Gastrocnemius medialis (tissue), 4 donors: Measurements from ENCODE around the gene TINAGL1. TPM values are rescaled to one million over a fixed set of nuclear protein-coding genes. Genes with fewer than 3 reads are reported as not detected.

Experiments used
- ATAC-seq, 2 donors: fragments of 150-250 bp; one replicate each; pipeline ENCODE4 v1.9.1; 2016
- DNase-seq, 2 donors: peaks; one replicate each; pipeline ENCODE4 v3.0.0-alpha.2; 2019
- H3K27ac ChIP-seq, 4 donors: fragments of 200-600 bp; sonication (generic); 1 replicate in 1 of 4; 2 replicates in 3 of 4; pipeline ENCODE4 v1.5.1; 2016 to 2018; ENCODE audit warnings: mild to moderate bottlenecking in 2 of 4, moderate library complexity in 1 of 4
- H3K27me3 ChIP-seq, 3 donors: fragments of 200-600 bp; sonication (generic) in 2 of 3; 1 replicate in 1 of 3; 2 replicates in 2 of 3; pipeline versions ENCODE4 v1.5.1 to v1.6.0; 2016 to 2019; ENCODE audit warnings: mild to moderate bottlenecking in 1 of 3, moderate library complexity in 1 of 3
- H3K36me3 ChIP-seq, 2 donors: fragments of 200-600 bp; sonication (generic) in 1 of 2; one replicate each; pipeline ENCODE4 v1.5.1; 2017 to 2018
- H3K4me1 ChIP-seq, 2 donors: fragments of 200-600 bp; sonication (generic) in 1 of 2; one replicate each; pipeline ENCODE4 v1.5.1; 2016 to 2017; ENCODE audit warnings: mild to moderate bottlenecking in 2 of 2
- H3K4me3 ChIP-seq, 4 donors: fragments of 200-600 bp; sonication (generic) in 3 of 4; 1 replicate in 1 of 4; 2 replicates in 3 of 4; pipeline ENCODE4 v1.5.1; 2016 to 2019; ENCODE audit warnings: mild to moderate bottlenecking in 2 of 4
- H3K9me3 ChIP-seq, 3 donors: fragments of 200-600 bp; sonication (generic) in 2 of 3; 1 replicate in 1 of 3; 2 replicates in 2 of 3; pipeline ENCODE4 v1.5.1; 2016 to 2019
- CTCF ChIP-seq, 5 experiments: fragments of 450-650 bp in 3 of 5; fragments of 200-600 bp in 2 of 5; sonication (generic) in 2 of 5; IDR thresholded peaks in 4 of 5; conservative IDR thresholded peaks in 1 of 5; 1 replicate in 4 of 5; 2 replicates in 1 of 5; pipeline ENCODE4 v1.5.1; 2016 to 2019; ENCODE audit warnings: antibody characterized with exemption in 5 of 5, mild to moderate bottlenecking in 3 of 5, moderate library complexity in 3 of 5
- POLR2A ChIP-seq, 2 donors: fragments of 450-650 bp; IDR thresholded peaks; one replicate each; pipeline ENCODE4 v1.6.1; 2017; ENCODE audit warnings: antibody characterized with exemption in 2 of 2, mild to moderate bottlenecking in 2 of 2, moderate library complexity in 2 of 2
- in situ Hi-C, 4 donors: fragments of 200-750 bp; cut with MboI; loops; one replicate each; pipeline versions ENCODE4 v1.15.0 to v1.8.0; 2017; ENCODE audit warnings: low sequenced_read_pairs in 4 of 4
- intact Hi-C: fragments of 100-400 bp; cut with DNase I; formaldehyde crosslinking; loops from one replicate; pipeline ENCODE4 v1.15.1; 2023; ENCODE audit warnings: low total_unique reads
- total RNA-seq, 4 donors: library from RNA; depleted of rRNA; stranded (reverse); fragments of >200 nt; gene quantifications; one replicate each; pipeline versions ENCODE4 v1.1.0 to v1.2.3, GENCODE V29; 2016

The TINAGL1 gene
- total RNA-seq, 4 donors from 2014 or later: 50.3 to 120 (median 105) TPM

GRCh38 chr1:31602081-31602480 lies 25.8 kb downstream of the TINAGL1 start:
- TF ChIP-seq CTCF (IDR thresholded peaks at IDR 0.05 in 4 of 5, conservative IDR thresholded peaks at IDR 0.05 in 1 of 5): no peak
- TF ChIP-seq POLR2A (IDR thresholded peaks at IDR 0.05): no peak
- in situ Hi-C loops (no loop called here), intact Hi-C loops (no loop called here)
- H3K36me3 ChIP-seq: no peaks in the 10 kb centered on the region
- no peak overlapping the region for H3K4me3 ChIP-seq
- no peak for ATAC-seq
- no peaks in the 10 kb centered on the region for H3K4me1 ChIP-seq
- H3K27ac ChIP-seq: no peak overlapping the region
- H3K9me3 ChIP-seq: no peaks in the 10 kb centered on the region
- H3K27me3 ChIP-seq: no peaks in the 10 kb centered on the region
- no peak for DNase-seq

- in situ Hi-C loops: no loop called here
- intact Hi-C loops: no loop called here
- H3K36me3 ChIP-seq: no peaks in the 10 kb centered on the region
- H3K4me1 ChIP-seq: no peaks in the 10 kb centered on the region
- H3K27me3 ChIP-seq: no peaks in the 10 kb centered on the region
- no peak for DNase-seq
- ATAC-seq: no peak
- TF ChIP-seq CTCF (IDR thresholded peaks at IDR 0.05 in 4 of 5, conservative IDR thresholded peaks at IDR 0.05 in 1 of 5) (no peak), POLR2A (IDR thresholded peaks at IDR 0.05) (no peak)
- H3K9me3 ChIP-seq: no peaks in the 10 kb centered on the region
- H3K27ac ChIP-seq: no peak overlapping the region
- no peak overlapping the region for H3K4me3 ChIP-seq
Observed at GRCh38 chr1:31605908-31606427, 29.7 kb downstream of the TINAGL1 start.

GRCh38 chr1:31607360-31607759 lies 31.0 kb downstream of the TINAGL1 start:
- Histone ChIP-seq H3K27ac (no peak overlapping the region), H3K9me3 (no peaks in the 10 kb centered on the region), H3K27me3 (no peaks in the 10 kb centered on the region), H3K4me3 (no peak overlapping the region), H3K4me1 (no peaks in the 10 kb centered on the region), H3K36me3 (no peaks in the 10 kb centered on the region)
- DNase-seq: no peak
- no peak for TF ChIP-seq POLR2A (IDR thresholded peaks at IDR 0.05)
- no peak for TF ChIP-seq CTCF (IDR thresholded peaks at IDR 0.05 in 4 of 5, conservative IDR thresholded peaks at IDR 0.05 in 1 of 5)
- in situ Hi-C loops (no loop called here), intact Hi-C loops (no loop called here)
- no peak for ATAC-seq

- Histone ChIP-seq H3K4me1 (no peaks in the 10 kb centered on the region), H3K27ac (no peak overlapping the region), H3K4me3 (no peak overlapping the region), H3K9me3 (no peaks in the 10 kb centered on the region), H3K27me3 (no peaks in the 10 kb centered on the region), H3K36me3 (no peaks in the 10 kb centered on the region)
- no peak for TF ChIP-seq CTCF (IDR thresholded peaks at IDR 0.05 in 4 of 5, conservative IDR thresholded peaks at IDR 0.05 in 1 of 5)
- TF ChIP-seq POLR2A (IDR thresholded peaks at IDR 0.05): no peak
- in situ Hi-C loops (no loop called here), intact Hi-C loops (no loop called here)
- no peak for ATAC-seq
- no peak for DNase-seq
Observed at GRCh38 chr1:31609514-31610118, 33.3 kb downstream of the TINAGL1 start.
